ENCODE data around the gene GIT1.

GIT1 gene

DNA sequence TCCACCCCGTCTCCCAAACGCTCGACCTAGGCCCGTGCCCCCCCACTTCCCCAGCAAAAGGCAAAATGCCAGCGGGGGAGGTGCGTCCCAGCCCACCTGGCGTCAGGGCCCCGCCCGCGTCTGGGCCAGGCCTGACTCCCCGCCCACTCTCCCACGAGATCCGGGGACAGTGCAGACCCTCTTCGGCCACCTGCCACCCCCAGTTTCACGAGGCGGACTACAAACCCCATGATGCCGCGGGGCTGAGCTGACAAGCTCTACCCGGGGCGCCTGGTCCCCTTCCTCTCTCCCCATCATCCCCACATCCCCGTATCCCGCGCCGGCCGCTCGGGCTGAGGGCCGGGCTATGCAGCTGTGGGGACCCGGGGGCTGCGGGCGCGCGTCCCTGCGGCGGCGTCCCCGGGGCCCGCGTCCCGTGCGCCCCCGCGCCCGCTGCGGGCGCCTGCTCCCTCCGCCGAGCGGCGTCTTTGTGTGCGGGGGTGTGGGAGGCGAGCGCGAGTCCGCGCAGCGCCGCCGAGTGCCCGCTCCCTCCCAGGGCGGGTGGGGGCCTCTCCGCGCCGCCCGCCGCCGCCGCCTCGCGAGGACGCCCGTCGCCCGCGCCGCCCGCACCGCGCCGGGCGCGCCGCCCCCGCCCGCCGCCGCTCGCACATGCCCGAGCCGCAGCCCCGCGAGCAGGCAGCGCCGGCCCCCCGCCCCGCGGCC is 3.6 kb upstream of the GIT1 start, which contains the start of gene ANKRD13B:
TSS of gene ANKRD13B (plus strand) at position 283 of the 702 bp plus-strand sequence. CDS start 490 bp downstream, outside the sequence.
- DNase-seq, result peak; percentile 61

- peak; percentile 82 for DNase-seq
These were observed 2.5 kb upstream of the GIT1 start for GRCh38 chr17:29591737-29592608.

GRCh38 chr17:29591146-29591736 is 1.8 kb upstream of the GIT1 start:
- peak; percentile 61 for DNase-seq

DNA sequence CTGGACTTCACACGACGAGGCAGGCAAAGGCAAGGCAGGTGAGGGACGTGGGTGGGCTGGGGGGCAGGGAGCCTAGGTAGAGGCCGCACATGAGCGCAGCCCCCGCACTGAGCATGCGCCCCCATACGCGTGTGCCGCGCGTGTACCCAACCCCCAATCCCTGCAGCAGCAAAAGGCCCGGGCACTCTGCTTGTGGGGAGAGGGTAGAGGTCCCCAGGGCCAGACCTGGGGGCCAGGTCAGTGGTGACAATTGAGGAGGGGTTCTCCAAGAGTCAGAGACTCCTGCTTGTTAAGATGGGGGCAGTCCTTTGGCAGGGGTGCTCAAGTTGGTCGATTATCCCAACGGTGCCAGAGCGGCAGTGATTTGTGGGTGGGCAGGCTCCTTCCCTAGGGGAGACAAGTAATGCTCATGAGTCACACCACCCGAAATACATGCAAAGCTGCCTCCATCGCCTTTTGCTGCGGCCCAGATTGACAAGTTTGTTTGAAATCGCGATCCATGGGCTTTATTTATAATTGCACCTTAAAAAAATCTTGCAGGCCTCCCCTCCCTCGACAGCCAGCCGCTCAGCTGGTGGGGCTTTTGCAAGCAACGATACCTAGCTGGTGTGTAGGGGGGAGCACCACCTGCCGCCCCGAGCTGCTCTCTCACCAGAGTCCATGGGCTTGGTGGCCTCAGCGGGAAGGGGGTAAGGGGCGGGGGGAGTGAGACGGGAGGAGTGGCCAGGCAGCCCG is 1.1 kb upstream of the GIT1 start:
- DNase-seq, result peak; percentile 23

DNA sequence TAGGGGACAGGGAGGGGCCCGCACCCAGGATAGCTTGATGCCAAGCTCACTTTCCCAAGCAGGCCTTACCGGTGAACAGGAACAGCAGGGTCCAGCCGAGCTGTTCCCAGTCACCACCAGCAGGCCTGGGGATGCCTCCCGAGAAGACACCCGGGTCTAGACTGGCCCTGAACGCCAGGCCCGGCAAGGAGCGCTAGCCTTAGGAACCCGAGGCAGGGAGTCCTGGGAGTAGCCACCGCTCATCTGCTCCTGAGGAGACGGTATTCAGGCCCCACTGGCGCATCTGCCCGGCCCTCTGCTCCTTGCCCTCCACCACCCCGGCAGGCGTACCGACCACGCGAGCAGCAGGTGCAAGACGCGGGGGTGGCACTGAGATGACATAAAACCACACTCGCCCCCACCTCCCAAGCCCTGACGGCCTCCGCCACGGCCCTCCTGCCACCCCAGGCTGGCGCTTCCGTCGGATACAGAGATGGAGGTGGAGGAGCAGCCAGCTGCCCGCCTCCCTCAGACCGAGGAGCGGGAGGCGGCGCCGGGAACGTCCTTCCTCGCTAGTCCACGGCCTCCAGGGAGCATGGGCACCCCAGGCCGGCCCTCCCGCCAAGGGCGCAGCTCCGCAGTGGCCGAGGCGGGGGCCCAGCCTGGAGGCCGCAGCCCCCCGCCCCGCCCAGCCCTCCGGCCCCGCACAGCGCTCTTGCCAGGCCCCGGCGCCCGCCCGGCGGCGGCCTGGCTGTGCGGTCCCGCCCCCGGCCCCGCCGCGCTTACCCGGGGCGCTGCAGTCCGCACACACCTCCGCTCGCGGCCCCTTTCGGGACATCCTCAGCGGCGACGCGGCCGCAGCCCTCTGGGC is 661 bp downstream of the GIT1 start:
- peak; percentile 62 for DNase-seq

DNA sequence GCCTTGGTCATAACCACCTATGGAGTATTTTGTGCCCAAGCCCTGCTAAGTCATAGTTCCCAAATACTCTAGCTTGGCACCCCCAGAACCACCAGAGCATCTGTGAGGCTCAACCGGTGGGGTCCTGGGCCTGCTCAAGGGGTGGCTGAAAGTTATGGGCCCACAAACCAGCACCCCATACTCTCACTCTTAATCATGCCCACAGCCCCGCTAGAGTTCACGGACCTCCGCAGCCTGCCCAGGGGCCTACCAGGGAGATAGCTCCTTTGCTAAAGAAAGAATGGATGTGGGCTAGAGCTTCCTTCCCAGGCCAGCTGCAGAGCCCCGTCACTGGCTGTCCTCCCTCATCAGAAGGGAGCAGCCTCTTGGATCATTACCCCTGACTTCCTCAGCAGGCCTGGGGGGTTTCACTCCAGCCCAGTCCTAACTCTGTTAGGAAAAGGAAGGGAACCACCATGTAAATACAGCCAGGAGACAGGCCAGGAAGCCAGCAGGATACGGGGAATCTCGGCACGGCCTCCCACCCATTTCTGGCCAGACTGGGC is 1.4 kb downstream of the GIT1 start:
- DNase-seq, result no peak

DNA sequence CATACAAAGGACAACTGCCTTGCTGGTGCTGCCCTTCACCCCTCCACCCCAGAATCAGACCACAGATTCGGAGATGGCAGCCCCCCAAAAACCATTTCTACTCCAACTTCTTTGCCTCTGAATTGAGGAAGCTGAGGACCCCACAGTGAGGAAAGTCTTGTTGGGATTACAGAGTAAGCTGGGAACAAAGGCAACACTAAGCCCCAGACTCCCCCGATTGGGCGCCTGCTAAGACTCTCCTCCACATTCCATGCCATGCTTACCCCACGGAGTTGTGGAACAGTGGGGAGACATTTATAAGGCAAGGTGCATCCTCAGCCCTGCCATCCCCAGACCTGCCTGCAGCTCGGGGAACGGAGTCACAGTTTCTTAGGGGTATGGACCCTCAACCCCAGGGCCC is 1.9 kb downstream of the GIT1 start:
- no peak for DNase-seq

DNA sequence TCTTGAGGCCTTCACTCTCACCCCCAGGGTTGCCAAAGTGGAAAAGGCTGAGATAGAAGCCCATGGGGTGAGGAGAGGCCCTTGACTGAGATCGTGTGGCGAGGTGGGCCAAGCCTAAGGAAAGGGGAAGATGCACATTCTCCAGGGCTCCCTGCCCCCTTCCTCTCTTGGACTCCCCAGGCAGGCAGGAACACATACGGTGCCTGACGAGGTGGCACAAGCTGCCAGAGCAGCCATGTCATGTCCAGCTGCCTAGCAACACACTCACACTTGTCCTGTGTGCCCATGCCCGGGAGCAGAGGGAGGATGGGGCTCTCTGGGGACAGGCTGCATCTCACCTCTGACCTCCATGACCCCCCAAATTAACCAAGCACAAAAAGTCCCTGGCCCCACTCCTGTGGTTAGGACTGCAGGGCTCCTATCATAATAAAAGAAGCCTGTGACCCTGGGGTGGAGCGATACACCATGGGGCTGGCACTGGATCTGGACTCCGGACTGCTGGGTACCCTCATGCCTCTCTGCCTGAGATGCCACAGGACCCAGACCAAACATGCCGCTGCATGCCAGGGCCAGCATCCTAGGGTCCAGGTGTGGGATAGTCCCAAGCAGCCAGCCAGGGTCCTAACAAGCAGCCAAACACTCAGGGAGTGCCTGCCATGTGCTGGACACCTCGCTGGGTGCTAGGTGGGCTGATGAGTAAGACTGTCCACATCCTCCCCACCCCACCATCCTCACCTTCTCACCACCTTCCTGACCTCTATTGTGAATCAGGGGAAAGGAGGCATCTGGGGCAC is 2.6 kb downstream of the GIT1 start:
- no peak for DNase-seq

GRCh38 chr17:29585080-29585751 is 4.2 kb downstream of the GIT1 start:
- peak; percentile 28 for DNase-seq

DNA sequence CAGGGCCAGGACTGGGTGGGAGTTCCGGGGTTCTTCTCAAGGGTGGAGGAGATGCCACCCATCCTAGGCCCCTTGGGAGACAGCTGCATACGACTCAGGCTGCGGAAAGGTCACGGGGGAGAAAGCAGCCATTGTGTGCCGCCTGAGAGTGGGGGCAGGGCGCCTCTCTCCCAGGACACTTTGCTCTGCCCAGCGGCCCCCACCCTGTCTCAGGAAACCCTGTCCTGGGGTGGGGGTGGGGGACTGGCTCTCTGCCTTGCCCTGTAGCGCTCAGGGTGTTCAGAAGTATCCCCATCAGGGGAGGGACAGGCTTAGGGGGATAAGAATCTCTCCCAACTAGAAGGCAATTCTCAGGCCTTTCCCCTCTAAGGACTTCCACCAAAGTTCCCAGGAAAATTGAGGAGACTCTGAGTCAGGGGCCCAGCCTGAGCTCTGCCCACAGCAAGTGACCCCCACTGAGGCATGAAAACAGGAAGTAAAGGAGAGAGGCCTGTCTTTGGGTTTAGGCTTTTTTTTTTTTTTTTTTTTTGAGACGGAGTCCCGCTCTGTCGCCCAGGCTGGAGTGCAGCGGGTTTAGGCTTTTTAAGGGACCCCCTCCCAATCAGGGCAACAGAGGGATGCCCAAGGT is 4.9 kb downstream of the GIT1 start:
- DNase-seq, result no peak

- peak; percentile 0 for DNase-seq
These were observed 5.9 kb downstream of the GIT1 start for GRCh38 chr17:29583324-29584248.

GRCh38 chr17:29582772-29583171 is 6.7 kb downstream of the GIT1 start:
- DNase-seq, result no peak

GRCh38 chr17:29582254-29582765 is 7.1 kb downstream of the GIT1 start:
- DNase-seq, result no peak

DNA sequence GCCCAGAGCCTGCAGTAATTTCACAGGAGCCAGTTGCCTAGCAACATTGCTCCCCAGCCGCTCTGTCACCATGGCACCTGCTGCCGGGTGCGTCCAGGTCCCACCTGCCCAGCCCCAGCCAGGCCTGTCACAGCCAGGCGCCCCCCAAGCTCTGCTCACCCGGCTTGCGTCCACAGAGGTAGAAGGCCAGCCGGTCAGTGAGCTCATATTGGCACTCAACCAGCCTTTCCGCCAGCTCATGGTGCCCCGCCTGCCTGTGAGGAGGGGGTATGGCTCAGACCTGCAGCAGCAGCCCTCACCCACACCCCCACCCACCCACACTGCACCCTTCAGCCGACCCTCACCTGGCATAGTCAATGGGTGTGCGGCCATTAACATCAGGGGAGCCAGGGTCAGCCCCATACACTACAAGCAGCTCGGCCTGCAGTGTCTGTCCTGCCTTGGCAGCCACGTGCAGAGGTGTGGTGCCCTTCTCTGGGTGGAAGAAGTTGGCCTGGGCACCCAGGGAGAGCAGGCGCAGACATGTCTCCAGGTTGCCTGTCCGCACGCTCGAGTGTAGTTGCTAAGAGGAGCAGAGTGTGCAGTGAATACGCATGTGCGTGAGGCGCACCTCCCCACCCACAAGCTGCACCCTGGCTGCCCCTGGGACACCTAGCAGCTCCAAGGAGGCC is 7.7 kb downstream of the GIT1 start:
- no peak for DNase-seq

DNA sequence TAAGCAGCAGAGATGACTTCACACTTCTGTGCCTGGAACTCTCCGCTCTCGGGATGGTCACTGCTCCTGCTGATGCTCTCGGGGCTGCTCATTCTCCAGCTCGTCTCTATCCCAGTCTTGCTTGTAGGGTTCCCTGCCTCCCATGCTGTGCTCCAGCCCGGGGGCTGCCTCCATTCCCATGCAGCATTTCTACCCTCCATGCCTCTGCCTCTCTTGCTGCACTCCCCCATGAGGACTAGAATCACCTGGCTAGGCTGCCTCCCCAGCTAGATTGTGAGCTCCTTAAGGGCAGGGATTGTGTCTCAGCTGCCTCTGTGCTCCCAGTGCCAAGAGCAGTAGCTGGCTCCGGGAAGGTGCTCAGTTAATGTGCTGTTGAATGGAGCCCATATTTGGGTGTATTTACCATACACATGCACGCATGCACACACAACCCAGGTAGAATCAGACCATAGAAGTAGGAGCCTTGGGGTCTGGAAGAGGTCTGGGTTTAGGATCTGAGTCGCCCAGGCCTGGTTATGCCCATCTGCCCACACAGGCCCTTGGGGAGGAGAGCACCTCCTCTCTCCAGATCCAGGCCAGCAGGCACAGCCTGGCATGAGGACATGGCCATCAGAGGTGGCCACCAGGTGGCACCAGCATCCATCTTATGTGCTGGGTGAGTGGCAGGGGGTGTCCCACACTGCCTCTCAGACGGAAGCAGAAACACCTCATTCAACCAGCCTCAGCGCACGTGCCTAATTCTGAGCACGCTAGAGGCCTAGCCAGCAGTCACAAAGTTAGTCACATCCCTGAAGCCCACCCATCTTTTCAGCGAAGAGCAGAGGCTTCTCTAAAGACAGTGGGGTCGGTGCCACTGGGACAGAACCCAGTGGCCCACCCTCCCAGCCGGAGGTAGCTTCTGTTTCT is 9.3 kb downstream of the GIT1 start:
- peak; percentile 93 for DNase-seq

- DNase-seq, result no peak
These were observed 10.6 kb downstream of the GIT1 start for GRCh38 chr17:29578626-29579485.

All from stimulated activated CD4-positive, alpha-beta T cell treated with anti-CD3 and anti-CD28 coated beads, Interleukin-4, amount 100 ng/mL, for 1 hour (primary cell).